LNCaP clone FGC (cell line): ENCODE measurements around the gene DNAJB5.
"Not testable (repeated sequence)": the region's sequence is repeated elsewhere in the genome, so short reads cannot be mapped to it uniquely, and the experiment has no call there.

Experiments
- DNase-seq: peaks from one replicate; pipeline ENCODE4 v3.0.0-alpha.2; 2011; ENCODE audit warnings: low read depth
- H3K4me3 ChIP-seq: 2 replicates; pipeline ENCODE4 v1.5.1; 2011; ENCODE audit warnings: mild to moderate bottlenecking, low read depth, low read length, control low read depth
- TF ChIP-seq, protein P1 (sequence below): IDR thresholded peaks from 2 replicates; pipeline ENCODE4 v1.5.1; 2012; ENCODE audit warnings: mild to moderate bottlenecking; ENCODE audit not compliant: control insufficient read depth, insufficient read depth; ENCODE audit errors: extremely low read depth

DNAJB5 gene

DNA sequence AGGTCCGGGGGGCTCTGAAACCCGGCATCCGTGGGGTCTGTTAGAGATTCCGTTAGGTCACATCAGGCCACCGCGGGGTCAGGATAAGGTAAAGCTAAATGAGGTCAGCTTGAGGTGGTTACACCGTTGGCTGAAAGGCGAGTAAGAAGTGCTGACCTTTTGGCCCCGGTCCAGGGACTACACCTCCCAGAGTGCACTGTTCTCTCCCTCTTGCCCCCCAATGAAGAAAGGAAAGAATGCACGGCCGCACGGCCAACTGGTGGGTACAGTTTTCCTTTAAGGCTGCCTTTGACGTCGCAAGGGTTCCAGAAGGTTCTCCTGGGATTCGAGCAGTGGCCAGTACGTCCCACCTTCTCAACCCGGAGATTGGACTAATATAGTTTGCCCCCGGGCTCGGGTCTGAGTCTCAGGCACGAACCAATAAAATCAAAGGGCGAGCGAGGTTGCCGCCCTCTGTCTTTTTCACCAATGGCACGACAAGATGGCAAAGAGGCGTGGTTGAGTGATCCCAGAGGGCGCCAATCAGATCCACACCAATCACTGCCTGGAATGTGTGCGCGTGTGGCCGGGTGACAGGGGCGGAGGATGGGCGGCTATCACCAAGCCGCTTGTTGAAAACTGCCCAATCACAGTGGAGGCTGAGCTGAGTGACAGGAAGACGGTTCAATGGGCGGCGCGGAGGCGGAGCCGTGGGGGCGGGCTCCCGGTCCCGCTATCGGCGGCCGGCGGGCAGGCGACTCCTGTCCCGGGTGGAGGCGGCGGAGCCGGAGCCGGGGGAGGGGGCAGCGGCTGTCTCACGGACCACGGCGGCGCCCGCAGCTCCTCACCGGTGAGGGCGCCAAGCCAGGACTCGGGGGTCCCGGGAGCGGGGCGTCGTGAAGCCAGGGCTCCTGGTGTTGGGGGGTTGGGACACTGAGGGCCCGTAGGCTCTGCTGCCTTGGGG, at the start of gene DNAJB5:
DNAJB5 (plus strand) TSS at position 743 of the 943 bp plus-strand sequence. CDS start 886 bp downstream, outside the sequence.
- DNase-seq = peak; percentile 99
- peak within 1 kb of the TSS; percentile 84 for H3K4me3 ChIP-seq
- TF ChIP-seq, protein P1, sequence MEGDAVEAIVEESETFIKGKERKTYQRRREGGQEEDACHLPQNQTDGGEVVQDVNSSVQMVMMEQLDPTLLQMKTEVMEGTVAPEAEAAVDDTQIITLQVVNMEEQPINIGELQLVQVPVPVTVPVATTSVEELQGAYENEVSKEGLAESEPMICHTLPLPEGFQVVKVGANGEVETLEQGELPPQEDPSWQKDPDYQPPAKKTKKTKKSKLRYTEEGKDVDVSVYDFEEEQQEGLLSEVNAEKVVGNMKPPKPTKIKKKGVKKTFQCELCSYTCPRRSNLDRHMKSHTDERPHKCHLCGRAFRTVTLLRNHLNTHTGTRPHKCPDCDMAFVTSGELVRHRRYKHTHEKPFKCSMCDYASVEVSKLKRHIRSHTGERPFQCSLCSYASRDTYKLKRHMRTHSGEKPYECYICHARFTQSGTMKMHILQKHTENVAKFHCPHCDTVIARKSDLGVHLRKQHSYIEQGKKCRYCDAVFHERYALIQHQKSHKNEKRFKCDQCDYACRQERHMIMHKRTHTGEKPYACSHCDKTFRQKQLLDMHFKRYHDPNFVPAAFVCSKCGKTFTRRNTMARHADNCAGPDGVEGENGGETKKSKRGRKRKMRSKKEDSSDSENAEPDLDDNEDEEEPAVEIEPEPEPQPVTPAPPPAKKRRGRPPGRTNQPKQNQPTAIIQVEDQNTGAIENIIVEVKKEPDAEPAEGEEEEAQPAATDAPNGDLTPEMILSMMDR = no peak

DNA sequence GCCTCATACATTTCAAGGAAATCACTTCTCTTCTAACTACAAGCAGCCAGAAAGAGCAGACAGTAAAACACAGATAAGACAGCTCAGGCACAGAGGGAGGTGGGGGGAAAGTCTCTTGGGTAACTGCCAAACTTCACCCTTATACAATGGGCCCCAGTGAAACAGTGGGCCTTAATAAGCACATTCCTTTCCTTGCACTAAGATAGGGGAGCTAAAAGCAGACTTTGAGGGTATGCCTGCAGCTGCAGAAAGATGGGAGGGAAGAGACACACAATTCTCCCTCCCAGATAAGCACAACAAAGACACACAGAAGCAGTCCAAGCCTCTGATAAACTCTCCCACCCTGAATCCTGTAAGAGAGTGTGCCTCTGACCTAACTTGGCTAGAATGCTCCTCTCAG, 49.6 kb upstream of the DNAJB5 start:
- DNase-seq, H3K4me3 ChIP-seq: not testable (repeated sequence)

GRCh38 chr9:34948451-34948850, 41.1 kb upstream of the DNAJB5 start:
- TF ChIP-seq, protein P1 = no peak
- no peak overlapping the region for H3K4me3 ChIP-seq
- DNase-seq = no peak

- DNase-seq = no peak
- H3K4me3 ChIP-seq = no peak overlapping the region
- TF ChIP-seq, protein P1 = no peak
Observed at GRCh38 chr9:34954225-34954624, 35.3 kb upstream of the DNAJB5 start.

- DNase-seq = not testable (repeated sequence)
Observed at GRCh38 chr9:34956066-34956465, 33.5 kb upstream of the DNAJB5 start.

DNA sequence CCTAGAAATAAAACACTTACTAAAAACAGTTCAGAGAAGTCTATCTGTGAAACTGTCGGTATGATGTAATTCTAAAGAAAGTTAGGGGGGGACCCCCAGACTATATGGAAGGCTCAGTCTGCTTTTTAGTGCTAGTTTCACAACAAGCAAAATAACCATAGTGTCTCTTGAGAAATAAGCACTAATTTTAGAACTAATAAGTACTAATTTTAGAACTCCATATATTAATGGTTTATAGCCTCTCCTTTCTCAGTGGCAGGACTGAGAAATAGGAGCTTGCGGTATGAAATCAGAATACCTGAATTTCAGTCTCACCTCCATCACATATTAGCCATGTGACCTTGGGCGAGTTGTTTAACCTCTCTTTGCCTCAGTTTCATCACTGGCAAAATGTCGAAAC, 32.9 kb upstream of the DNAJB5 start:
- TF ChIP-seq, protein P1 = no peak
- no peak overlapping the region for H3K4me3 ChIP-seq
- no peak for DNase-seq

More at GRCh38 chr9:34956066-34956465, 33.5 kb upstream of the DNAJB5 start:
- not testable (repeated sequence) for H3K4me3 ChIP-seq

DNA sequence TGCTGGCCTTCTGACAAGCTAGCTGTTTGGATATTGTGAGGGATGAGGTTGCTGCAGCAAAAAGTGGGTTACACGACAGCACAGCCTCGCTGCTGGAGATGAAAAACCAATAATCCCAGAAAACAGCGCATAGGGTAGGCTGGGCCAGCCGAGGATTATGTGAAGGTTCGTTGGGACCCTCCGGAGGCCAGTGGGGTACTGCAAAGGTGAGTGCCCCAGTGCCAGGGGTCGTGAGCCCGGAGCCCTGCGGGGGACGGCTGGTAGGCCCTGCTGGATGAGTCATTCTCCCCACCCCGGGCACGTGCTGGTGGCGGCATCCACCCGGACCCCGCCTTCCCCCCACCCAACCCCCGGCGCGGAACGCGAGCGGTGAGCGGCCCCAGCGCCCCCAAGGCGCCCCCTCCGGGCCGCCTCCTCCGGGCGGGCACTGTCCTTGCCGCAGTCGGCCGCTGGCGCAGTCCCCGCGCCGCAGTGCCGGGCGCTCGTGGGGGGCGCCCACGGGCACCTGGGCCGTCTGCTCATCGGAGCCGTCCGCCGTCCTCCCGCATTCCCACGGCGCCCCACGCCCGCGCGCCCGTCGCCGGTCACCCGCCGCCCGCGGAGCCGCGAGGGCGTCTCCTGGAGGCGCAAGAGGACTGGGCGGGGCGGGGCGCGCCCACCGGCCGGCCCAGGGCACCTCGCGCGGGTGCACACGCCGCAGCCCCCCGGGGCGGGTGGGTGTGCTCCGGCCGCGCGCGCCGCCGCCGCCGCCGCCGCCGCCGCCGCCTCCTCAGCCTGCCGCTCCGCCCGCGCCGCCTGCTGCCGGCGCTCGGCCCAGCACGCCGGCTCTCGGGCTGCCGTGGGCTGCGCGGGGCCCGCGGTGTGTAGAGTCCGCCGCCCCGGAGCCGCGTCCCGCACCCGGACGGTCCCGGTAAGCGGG, 31.8 kb upstream of the DNAJB5 start, which contains the start of gene PHF24:
PHF24 (plus strand) TSS at position 794 of the 919 bp plus-strand sequence. CDS start 13,014 bp downstream, outside the sequence.
- DNase-seq = no peak
- TF ChIP-seq, protein P1 = peak; percentile 24; the same call in 1 of the 2 replicates
- peak within 1 kb of the TSS; percentile 31; the same call in 1 of the 2 replicates for H3K4me3 ChIP-seq
